Measurements from ENCODE around the gene OR52B6.

DNA sequence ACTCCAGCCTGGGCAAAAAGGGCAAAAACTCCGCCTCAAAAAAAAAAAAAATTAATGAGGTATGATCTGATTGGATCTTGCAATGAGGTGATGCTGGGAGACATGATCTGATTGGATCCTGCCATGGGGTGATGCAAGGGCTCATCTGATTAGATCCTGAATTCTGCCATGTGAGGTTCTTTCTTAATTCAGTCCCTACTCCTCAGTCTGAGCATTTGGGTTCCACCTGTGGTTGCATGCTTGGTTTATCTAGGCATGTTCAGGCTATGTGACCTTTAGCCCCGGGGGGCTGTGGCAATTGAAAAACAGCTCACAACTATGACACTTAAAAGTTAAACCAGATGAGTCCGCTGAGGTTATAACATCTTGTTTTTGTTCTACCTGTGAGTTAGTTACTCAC, 10.9 kb downstream of the OR52B6 start:
- TF ChIP-seq POLR2A (IDR thresholded peaks at IDR 0.05): no peak
- TF ChIP-seq, protein P1, sequence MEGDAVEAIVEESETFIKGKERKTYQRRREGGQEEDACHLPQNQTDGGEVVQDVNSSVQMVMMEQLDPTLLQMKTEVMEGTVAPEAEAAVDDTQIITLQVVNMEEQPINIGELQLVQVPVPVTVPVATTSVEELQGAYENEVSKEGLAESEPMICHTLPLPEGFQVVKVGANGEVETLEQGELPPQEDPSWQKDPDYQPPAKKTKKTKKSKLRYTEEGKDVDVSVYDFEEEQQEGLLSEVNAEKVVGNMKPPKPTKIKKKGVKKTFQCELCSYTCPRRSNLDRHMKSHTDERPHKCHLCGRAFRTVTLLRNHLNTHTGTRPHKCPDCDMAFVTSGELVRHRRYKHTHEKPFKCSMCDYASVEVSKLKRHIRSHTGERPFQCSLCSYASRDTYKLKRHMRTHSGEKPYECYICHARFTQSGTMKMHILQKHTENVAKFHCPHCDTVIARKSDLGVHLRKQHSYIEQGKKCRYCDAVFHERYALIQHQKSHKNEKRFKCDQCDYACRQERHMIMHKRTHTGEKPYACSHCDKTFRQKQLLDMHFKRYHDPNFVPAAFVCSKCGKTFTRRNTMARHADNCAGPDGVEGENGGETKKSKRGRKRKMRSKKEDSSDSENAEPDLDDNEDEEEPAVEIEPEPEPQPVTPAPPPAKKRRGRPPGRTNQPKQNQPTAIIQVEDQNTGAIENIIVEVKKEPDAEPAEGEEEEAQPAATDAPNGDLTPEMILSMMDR (IDR thresholded peaks at IDR 0.05): no peak
